Activated CD8-positive, alpha-beta memory T cell treated with anti-CD3 and anti-CD28 coated beads, Interleukin-2, amount 50 U/mL, for 4 hours (primary cell): Measurements from ENCODE around the gene HOXC4.
A peak's percentile ranks its signal among the peaks of the same experiment; 100 is the strongest.

Experiments
- DNase-seq: peaks from one replicate; pipeline ENCODE4 v3.0.0-alpha.2; 2020

The HOXC4 gene

DNA sequence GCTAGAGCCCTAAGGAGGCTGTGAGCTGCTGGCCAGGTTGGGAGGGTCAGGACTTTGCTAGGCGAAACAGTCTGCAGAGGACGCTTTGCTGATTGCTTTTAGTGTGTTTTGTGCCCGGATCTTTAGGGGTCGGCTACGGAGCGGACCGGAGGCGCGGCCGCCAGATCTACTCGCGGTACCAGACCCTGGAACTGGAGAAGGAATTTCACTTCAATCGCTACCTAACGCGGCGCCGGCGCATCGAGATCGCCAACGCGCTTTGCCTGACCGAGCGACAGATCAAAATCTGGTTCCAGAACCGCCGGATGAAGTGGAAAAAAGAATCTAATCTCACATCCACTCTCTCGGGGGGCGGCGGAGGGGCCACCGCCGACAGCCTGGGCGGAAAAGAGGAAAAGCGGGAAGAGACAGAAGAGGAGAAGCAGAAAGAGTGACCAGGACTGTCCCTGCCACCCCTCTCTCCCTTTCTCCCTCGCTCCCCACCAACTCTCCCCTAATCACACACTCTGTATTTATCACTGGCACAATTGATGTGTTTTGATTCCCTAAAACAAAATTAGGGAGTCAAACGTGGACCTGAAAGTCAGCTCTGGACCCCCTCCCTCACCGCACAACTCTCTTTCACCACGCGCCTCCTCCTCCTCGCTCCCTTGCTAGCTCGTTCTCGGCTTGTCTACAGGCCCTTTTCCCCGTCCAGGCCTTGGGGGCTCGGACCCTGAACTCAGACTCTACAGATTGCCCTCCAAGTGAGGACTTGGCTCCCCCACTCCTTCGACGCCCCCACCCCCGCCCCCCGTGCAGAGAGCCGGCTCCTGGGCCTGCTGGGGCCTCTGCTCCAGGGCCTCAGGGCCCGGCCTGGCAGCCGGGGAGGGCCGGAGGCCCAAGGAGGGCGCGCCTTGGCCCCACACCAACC is 23.9 kb upstream of the HOXC4 start:
- no peak for DNase-seq

DNA sequence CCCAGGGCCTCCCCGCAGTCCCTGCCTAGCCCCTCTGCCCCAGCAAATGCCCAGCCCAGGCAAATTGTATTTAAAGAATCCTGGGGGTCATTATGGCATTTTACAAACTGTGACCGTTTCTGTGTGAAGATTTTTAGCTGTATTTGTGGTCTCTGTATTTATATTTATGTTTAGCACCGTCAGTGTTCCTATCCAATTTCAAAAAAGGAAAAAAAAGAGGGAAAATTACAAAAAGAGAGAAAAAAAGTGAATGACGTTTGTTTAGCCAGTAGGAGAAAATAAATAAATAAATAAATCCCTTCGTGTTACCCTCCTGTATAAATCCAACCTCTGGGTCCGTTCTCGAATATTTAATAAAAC is 23.2 kb upstream of the HOXC4 start:
- no peak for DNase-seq

DNA sequence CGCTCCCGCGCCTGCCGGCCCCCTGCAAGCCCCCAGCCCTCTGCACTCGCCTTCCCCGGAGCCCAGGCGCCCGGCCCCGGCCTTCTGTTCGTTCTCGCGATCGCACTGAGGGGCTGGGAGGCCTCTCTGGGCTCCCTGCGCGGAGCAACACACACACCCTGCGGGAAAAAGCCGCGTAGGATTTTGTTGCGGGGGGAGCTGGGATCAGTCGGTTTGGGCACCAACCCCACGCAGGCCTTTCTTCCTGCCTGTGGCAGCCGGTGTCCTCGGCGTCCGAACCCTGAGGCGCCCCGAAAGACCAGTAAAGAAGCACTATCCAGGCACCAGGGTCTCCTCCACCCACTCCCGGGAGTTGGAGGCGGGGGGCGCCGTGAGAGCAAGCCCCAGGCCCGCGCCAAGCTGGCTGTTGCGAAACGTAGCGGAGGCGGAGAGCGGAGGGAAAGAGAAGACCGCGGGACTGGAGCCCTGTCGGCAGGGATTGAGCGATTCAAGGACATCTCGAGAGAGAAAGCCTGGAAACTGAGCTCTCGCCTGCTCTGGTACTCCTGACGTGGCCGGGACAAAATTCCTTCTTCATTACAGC is 22.7 kb upstream of the HOXC4 start:
- DNase-seq = no peak

DNA sequence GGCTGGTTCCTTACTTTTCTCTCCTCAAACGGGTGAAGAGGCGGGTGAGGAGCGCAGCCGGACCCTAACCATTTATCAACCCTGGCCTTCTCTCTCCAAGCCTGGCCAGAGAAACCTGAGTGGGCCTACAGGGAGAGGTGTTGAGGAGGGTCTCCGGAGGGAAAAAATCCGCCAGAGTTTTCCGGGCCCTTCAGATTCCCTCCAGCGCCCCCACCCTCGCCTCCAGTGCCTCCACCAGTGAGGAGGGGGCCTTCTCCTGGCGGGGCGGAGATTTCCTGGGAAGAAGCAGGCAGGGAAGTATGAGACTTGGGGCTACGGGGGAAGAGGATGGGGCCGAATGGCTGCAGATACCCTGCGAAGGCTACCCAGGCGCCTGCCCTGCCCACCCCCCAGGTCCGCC is 22.2 kb upstream of the HOXC4 start:
- DNase-seq = no peak

DNA sequence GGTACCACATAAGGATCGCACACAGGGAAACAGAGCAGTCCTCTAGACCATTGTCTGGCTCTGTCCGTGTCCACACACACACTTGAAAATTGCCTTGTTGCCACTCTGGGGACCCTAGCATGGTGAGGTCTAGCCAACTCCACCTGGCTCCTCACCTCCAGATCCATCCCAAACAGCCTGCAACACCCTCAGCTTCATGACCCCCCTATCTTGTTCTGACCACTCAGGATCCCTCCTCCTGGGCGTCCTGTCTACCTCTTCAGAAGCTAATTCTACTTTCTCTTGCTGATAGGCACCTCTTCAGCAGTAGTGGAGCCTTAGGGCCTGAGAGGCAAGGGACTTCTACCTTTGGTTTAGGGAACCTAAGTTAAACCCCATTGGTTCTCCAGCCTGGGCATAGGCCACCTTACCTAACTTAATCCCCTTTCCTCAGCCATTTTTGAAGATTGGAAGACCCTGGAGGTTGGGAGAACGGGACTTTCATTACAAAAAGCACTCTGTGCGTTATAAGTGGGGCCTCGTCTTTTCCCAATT is 21.5 kb upstream of the HOXC4 start:
- DNase-seq = no peak

DNA sequence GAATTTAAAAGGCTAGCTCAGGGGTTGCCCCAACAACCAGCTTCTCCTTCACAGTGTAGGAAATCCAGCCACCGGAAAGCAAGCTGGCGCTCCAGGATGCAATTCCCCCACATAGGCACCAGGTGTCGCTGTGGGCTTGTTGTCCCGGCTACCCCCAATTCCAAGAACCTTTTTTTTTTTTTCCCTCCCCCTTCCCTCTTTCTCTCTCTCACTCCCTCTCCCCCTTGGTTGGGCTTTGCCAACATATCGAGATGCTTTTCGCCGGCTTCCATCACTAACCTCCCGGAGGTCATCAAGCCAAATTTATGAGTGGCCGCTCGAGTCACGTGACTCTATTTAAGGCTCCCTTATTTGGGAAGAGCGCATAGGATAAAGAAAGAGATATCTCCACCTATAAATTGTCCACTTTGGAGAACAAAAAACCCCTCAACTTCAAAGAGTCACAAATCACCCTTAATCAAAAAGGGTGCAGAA is 21.0 kb upstream of the HOXC4 start, which contains the start of gene HOXC5:
HOXC5 (plus strand) TSS at position 424 of the 474 bp plus-strand sequence. CDS start 73 bp downstream, outside the sequence.
- DNase-seq = peak; percentile 69

DNA sequence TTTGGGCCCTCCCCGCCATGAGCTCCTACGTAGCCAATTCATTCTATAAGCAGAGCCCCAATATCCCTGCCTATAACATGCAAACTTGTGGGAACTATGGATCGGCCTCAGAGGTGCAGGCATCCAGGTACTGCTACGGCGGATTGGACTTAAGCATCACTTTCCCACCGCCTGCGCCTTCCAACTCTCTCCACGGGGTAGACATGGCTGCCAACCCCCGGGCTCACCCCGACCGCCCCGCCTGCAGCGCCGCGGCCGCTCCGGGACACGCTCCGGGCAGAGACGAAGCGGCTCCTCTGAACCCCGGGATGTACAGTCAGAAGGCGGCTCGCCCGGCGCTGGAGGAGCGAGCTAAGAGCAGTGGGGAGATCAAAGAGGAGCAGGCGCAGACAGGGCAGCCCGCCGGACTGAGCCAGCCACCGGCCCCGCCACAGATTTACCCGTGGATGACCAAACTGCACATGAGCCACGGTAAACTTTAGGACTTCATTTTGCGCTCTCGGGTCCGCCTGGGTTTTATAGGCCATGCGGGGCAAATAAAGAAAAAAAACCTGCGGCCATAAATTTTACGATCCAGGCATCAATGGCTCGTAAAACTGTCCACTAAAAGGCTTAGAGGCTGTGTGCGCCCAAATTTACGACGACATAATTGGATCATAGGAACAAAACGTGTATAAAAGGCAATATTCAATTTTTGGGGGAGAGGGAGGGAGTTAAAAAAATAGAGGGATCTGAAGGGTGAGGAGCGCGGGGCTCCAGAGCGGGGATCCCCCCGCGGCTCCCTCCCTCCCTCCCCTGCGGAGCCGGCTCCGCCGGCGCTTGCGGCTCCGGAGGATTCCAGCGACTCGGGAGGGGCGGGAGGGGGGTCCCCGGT is 20.3 kb upstream of the HOXC4 start:
- DNase-seq = no peak

DNA sequence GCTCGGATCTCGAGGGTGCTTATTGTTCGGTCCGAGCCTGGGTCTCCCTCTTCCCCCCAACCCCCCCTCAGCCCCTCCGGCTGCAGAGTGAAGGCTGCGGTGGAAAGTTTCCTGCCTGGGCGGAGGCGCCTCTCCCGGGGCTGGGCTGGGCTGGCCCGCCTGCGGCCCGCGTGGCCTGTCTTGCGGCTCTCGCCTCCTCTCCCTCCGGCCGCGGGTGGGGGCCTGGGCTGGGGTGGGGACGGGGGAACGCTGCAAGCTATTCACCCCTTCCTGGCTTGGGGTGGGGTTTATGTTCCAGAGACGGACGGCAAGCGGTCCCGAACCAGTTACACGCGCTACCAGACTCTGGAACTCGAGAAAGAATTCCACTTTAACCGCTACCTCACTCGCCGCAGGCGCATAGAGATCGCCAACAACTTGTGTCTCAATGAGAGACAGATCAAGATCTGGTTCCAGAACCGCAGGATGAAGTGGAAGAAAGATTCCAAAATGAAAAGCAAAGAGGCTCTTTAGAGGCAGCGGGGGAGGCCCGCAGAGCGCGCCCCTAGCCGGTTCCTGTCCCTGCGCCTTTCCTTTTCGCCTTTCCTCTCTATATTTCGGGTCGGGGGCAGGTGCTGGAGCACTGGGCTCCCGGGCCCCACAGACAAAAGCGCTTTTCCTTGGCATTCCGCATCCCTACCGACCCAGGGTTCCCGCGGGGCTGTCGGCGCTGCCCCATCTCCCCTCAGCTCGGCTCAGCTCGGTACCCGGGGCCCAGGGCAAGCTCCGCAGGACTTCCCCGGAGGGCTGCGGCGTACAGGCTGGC is 19.5 kb upstream of the HOXC4 start:
- no peak for DNase-seq

DNA sequence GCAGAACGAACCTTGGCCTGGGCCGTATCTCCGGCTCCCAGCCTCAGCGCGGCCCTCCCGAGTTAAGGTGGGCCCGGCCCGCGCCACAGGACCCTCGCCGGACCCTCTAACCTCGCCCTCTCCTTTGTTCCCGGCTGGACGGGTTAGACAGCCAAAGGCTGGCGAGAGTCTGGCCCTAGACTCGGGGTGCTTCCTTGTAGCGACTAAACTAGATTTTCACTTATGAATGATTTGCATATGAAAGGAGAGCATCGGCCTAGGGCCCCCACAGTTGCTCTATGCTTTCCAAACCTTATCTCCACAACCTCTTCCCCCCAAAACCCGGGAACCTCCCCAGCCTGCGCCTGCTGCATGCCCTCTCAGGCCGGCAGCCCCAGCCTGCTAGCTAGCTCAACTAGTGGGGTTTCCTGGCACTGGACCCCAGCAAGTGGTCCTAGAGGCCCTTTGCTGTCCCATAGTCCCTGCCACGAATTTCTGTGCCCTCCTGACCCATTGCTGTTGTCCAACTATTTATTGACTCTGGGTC is 18.8 kb upstream of the HOXC4 start:
- no peak for DNase-seq

DNA sequence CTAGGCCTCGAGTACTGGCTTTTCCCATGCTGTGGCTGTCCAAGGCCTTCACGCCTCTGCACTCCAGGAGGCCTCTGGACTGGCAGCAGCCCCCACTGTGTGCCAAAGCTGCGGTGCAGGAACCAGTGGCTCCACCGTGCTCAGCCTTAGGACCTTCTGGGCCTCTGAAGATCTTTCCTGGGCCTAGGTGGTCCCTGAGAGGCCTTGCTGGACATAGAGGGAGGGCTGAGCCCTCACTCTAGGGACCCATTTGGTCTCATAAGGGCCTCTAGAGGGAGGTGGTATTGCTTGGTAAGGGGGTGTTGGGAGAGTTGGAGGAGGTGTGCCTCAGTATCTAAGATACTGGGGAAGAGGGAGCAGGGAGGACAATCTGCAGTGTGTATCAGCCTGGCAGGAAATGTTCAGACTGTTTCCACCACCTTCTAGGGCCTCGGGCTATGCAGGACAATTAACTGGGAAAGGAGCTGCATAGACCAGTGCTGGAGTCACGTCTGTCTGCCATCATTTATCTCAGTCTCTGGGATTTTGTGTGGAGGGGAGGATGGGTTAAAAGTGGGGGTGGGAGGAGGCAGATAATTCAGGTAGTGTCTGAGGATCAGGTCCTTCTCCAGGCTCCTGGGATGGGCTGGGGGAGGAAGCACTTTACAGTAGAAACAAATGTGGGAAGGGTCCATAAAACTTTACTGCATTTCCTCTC is 17.9 kb upstream of the HOXC4 start:
- no peak for DNase-seq

DNA sequence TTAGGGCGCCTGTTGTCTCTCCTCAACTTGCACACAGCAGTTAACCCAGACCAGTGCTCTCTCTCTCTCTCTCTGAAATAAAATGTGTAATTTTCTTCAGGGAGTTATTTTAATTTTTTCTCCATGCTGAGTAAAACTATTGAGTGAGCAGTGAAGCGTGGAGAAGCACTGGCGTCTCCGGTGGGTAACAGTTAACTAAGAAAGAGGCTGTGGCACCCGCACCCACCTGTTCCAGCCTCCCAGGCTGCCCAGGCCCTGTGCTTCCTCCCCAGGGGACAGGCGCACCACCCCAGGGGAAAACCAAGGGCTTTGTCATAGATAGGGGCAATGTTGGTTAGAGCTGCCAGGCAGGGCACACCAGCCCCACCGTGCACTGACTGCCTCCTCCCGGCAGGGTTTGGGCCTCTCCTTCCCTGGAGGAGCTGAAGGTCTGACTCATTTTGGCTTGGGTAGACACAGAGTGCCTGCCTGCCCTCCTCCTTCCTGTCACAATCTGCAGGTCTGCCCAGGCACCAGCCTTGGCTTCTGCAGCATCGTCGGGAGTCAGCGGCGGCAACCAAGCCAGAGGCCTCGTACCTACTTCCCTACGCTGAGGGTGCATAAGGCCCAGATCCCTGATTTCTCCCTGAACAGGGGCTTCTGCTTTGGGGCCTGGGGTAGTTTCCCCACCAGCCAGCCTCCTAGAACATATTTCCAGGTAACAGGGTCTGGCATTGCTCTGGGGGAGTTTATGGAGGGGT is 16.8 kb upstream of the HOXC4 start:
- no peak for DNase-seq

DNA sequence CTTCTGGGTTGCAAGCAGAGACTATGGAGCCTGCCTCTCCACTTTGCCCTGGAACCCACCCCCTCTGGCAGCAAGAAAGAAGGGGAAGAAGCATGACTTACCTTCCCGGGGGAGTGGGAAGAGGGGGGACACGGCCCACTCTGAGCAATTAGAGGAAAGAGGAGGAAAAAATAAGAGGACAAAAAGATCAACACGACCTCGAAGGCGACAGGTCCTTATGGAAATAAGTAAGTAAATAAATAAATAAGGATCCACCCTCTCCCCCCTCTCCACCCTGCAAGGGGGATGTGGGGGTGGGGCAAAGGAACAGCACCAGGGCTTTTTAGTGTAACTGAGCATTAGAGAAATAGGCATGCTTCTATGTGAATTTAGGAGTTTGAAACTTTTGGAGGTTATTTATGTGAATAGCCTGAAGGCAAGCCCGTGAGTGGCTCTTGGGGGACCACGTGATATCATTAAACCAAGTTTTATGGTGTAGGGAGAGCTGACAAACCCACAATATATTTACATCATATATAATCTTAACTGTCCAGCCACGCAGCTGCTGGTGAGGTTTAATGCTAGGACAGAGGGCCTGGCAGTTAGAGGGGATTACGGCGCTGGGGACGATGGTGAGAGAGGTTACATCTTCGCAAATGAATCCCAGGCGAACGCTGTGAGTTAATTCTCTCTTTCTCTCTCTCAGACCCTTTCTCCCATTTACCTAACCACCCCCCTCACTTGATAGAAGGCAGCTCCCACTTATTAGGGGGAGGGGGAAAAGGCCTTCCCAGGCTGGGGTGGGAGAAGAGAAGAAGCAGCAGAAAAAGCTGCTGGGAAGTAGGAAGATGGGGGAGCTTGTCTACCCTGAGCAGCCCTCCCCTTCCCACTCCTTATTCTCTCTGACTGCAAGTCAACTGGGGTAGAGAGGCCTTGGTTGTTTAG is 16.0 kb upstream of the HOXC4 start:
- DNase-seq = no peak

DNA sequence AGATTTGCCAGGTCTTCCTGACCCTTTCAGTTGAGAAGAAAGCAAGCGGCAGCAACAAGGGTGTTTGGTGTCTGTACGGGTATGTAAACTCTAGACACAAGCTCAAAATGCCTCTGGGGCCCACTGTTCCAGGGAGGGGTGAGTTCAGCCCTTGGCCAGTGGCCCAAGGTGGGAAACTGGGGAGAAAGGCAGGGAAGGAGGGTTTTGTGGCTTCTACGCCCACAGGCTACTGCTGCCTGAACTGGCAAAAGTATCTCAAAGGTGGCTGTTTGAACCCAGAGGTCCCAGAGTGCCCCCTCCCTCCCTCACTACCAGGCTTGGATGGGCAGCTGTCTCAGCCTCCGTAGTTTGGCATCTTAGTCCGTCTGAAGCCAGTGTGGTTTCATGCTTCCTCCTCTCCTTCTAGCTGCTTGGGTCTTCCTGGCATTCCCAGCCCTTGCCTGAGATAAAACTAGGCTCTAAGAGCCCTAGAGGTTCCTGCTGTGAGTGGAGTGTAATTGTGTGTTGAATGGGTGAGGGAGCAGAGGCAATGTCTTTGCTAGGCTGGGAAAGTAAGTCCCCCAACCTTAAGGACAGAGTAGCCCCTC is 15.3 kb upstream of the HOXC4 start:
- DNase-seq = no peak

DNA sequence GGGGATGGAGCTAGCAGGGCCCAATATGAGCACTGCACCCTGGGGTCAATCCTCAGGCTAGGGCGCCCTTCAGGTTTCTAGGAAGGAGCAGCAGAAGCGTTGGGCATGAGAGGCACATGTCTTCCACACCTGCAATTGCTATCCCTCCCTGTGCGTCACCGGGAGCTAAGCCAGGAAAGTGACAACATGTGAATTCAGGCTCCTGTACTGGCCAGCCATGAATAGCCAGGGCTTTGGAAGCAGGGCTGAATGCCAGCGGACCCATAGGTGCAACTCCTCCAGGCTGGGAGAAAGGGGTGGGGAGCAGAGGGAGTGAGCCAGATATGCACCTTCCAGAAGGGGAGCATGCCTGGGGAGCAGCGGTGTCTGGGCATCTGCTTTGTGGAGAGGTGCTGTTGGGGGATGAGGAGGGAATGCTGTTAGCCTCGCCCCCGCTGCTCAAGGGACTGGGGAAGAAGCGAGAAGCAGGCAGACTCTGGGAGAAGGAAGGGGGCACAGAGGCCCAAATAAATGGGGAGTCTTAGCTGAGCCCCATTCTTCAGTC is 14.7 kb upstream of the HOXC4 start:
- DNase-seq = no peak

DNA sequence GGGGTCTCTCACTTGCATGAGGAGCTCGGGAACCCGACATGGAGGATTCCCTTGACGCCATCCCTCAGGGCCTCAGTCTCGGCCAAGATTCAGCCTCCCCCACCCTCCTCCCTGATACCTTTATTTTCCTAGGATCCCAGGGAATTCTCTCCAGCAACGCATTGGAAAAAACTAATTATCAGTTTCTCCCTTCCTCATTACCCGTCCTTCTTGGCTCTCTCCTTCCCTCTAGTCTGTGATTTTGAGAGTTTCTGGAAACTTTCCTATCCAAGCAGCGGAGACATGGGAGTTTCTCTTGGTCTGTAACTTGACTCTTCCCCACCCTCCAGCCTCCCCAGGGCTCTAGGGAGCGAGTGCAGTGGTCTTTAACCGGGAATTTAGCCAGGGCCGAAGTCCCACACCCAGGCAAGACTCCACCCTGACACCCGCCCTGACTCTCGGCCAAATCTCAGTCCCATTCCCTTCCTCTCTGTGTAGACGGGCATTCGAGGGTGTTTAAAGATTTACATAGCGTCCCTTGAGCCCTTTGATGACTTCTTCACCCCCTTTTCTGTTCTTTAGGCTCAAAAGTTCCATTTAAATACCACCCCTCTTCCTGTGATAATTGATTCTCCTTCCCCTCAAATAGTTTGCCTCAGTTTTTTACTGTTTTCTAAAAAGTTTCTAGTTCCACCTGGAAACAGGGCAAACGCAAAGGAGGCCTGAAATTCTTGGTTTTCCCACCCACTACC is 14.1 kb upstream of the HOXC4 start:
- DNase-seq = no peak

DNA sequence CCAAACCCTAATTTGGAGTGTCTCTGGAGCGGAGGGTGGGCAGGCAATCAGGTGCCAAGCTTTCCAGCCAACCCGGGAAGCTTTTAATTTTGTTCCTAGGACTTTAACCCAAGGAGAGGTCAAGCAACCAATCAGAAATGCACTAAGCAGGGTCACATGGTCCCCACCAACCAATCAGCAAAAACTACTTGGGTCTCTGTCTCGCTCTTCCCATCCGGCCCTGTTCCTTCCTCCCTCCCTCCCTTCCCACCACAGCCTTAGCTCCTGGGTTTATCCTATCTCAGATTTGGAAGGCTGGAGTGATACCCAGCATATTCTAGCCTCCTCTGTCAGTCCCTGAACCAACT is 13.5 kb upstream of the HOXC4 start:
- no peak for DNase-seq

DNA sequence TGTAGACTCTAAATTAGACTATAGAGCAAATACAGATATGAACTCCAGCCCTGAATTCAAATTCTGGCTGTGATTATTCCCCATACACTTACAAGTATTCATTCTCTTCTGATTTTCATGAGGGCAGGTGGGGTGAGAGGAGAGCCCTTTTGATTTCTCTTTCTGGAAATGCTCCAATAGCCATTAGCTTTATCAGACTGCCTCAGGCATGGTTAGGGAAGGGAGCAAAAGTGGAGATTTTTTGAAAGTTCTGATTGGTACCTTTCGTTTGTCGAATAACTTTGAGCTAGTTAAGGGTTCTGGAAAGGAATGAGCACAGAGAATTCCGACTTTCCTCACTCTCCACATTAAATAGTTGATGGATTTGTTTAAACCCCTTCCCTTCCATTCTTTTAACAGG is 13.0 kb upstream of the HOXC4 start:
- DNase-seq = no peak

DNA sequence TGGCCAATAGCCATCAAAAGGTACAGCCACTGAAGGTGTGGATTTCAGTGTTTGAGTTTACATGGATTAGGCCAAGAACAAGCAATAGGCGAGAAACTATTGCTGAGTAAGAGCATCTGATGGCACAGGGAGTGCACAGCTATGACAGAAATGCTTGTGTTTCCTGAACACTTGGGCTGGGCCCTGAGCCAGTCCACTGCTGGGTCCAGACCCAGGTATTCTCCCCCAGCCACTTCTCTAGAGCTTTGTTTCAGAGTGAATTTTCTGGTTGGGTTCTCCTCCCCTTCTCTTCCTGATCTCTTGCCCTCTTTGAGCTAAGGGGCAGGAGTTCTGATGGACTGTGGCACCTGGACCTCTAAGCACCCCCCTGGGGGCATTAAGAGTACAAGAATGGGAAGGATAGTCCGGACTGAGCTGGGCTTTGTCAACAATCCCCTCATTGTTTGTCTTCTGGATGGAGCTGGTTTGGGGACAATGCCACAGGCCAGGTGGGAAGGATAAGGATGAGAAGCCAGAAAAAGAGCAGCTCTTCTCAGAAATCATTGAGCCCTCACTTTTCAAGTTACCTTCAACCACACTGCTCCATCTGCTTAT is 12.4 kb upstream of the HOXC4 start:
- no peak for DNase-seq
